Endodermal cell (in vitro differentiated cells): ENCODE data around the gene CLIP4. TPM values are rescaled to one million over a fixed set of nuclear protein-coding genes. Genes with fewer than 3 reads are reported as not detected.

Experiments
- DNase-seq: peaks from one replicate; pipeline ENCODE4 v3.0.0-alpha.2; 2017
- H3K27ac ChIP-seq: 2 replicates; pipeline ENCODE4 v1.5.1; 2013; ENCODE audit warnings: mild to moderate bottlenecking, low read depth, low read length, moderate library complexity
- H3K27me3 ChIP-seq: 2 replicates; pipeline ENCODE4 v1.6.1; 2013; ENCODE audit warnings: mild to moderate bottlenecking, low read length, moderate library complexity; ENCODE audit not compliant: insufficient read depth, control insufficient read depth, poor library complexity, severe bottlenecking
- H3K36me3 ChIP-seq: 2 replicates; pipeline ENCODE4 v1.7.0; 2013; ENCODE audit warnings: mild to moderate bottlenecking, low read length, moderate library complexity; ENCODE audit not compliant: control insufficient read depth, insufficient read depth
- H3K4me1 ChIP-seq: one replicate; pipeline ENCODE4 v1.7.0; 2013; ENCODE audit warnings: low read length; ENCODE audit not compliant: control insufficient read depth, insufficient read depth
- H3K4me3 ChIP-seq: 2 replicates; pipeline ENCODE4 v1.5.1; 2013; ENCODE audit warnings: mild to moderate bottlenecking, low read length, moderate library complexity
- H3K9ac ChIP-seq: 2 replicates; pipeline ENCODE4 v1.6.1; 2013; ENCODE audit warnings: mild to moderate bottlenecking, low read length, moderate library complexity; ENCODE audit not compliant: poor library complexity, severe bottlenecking; ENCODE audit errors: extremely low read depth
- H3K9me3 ChIP-seq: 2 replicates; pipeline ENCODE4 v1.6.1; 2013; ENCODE audit warnings: mild to moderate bottlenecking, low read length, moderate library complexity; ENCODE audit not compliant: control insufficient read depth
- H3K27ac Mint-ChIP-seq: 2 replicates; pipeline ENCODE4 v1.8.0; 2020; ENCODE audit warnings: mixed read lengths
- H3K27me3 Mint-ChIP-seq: 2 replicates; pipeline ENCODE4 v1.8.0; 2021; ENCODE audit warnings: mild to moderate bottlenecking, mixed read lengths; ENCODE audit not compliant: insufficient read depth
- H3K36me3 Mint-ChIP-seq: 2 replicates; pipeline ENCODE4 v1.8.0; 2020; ENCODE audit warnings: low read depth, mixed read lengths
- H3K4me1 Mint-ChIP-seq: 2 replicates; pipeline ENCODE4 v1.8.0; 2020; ENCODE audit warnings: mixed read lengths
- H3K4me3 Mint-ChIP-seq: 2 replicates; pipeline ENCODE4 v1.8.0; 2020; ENCODE audit warnings: mild to moderate bottlenecking, moderate library complexity, mixed read lengths
- H3K9me3 Mint-ChIP-seq: 2 replicates; pipeline ENCODE4 v1.8.0; 2020; ENCODE audit warnings: mild to moderate bottlenecking, mixed read lengths
- WGBS, 2 experiments: methylation state at CpG; one replicate each; pipeline versions ENCODE4 v1.1.5 to v1.1.7; 2013; ENCODE audit warnings: missing lambda C conversion rate in 2 of 2, mixed read lengths in 1 of 2; ENCODE audit not compliant: insufficient coverage in 1 of 2, insufficient read length in 1 of 2; 5-methylcytosine and 5-hydroxymethylcytosine counted together
- total RNA-seq, 2 donors: library from RNA; stranded (reverse); fragmentation: NEBNext Ultra II Directional in 1 of 2; extraction: Animal tissue kit (Norgen Biotek cat#: 25700) in 1 of 2; gene quantifications; 2 replicates in 1 of 2; 3 replicates in 1 of 2; pipeline ENCODE4 v1.2.1, GENCODE V29; 2021
- TF ChIP-seq, protein P1 (sequence below): fragments of 200-600 bp; sonication (generic); conservative IDR thresholded peaks from 2 replicates; pipeline ENCODE4 v1.5.0; 2021; ENCODE audit warnings: antibody characterized with exemption, mild to moderate bottlenecking

Gene CLIP4
- total RNA-seq, 2 donors from 2014 or later, result 8.0 to 10.9 TPM

DNA sequence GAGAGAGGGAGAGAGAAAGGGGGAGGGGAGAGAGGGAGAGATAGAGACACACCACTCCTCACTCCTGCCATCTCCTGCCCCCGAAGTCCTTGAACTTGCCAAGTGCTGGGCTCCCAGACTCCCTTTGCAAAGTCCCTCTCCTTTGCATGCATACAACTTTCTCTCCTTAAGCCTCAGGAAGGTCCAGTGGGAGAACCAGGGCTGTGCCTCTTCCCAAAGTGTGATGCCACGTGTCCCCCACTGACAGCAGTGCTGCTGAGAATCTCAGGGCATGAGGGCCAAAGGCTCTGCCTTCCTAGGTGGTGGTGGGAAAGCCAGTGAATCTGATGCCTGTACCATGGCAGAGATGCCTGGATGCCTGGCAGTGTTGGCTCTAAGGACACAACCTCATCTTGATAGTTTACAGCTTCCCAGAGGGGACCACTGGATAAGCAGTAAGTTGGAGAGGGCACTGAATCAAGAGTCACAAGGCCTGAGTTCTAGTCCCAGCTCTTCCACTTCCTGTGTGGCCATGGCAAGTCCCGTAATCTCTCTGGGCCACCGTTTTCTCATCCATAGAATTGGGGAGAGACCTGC, 103.4 kb downstream of the CLIP4 start:
- H3K36me3 ChIP-seq, result no peaks in the 10 kb centered on the region
- no peak overlapping the region for H3K4me3 Mint-ChIP-seq
- no peaks in the 10 kb centered on the region for H3K36me3 Mint-ChIP-seq
- H3K4me1 Mint-ChIP-seq, result peaks cover 14% of the 10 kb centered on the region
- H3K27ac ChIP-seq, result no peak overlapping the region
- no peaks in the 10 kb centered on the region for H3K4me1 ChIP-seq
- H3K4me3 ChIP-seq, result no peak overlapping the region
- TF ChIP-seq, protein P1, sequence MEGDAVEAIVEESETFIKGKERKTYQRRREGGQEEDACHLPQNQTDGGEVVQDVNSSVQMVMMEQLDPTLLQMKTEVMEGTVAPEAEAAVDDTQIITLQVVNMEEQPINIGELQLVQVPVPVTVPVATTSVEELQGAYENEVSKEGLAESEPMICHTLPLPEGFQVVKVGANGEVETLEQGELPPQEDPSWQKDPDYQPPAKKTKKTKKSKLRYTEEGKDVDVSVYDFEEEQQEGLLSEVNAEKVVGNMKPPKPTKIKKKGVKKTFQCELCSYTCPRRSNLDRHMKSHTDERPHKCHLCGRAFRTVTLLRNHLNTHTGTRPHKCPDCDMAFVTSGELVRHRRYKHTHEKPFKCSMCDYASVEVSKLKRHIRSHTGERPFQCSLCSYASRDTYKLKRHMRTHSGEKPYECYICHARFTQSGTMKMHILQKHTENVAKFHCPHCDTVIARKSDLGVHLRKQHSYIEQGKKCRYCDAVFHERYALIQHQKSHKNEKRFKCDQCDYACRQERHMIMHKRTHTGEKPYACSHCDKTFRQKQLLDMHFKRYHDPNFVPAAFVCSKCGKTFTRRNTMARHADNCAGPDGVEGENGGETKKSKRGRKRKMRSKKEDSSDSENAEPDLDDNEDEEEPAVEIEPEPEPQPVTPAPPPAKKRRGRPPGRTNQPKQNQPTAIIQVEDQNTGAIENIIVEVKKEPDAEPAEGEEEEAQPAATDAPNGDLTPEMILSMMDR, result no peak
- no peaks in the 10 kb centered on the region for H3K9me3 ChIP-seq
- no peaks in the 10 kb centered on the region for H3K27me3 ChIP-seq
- H3K9me3 Mint-ChIP-seq, result no peaks in the 10 kb centered on the region
- H3K27me3 Mint-ChIP-seq, result peaks cover 16% of the 10 kb centered on the region
- H3K9ac ChIP-seq, result no peak overlapping the region
- WGBS, 2 experiments, result 84 to 93% methylated on average over 2 to 4 of the region's 4 CpGs
- no peak overlapping the region for H3K27ac Mint-ChIP-seq
- DNase-seq, result peak; percentile 28

DNA sequence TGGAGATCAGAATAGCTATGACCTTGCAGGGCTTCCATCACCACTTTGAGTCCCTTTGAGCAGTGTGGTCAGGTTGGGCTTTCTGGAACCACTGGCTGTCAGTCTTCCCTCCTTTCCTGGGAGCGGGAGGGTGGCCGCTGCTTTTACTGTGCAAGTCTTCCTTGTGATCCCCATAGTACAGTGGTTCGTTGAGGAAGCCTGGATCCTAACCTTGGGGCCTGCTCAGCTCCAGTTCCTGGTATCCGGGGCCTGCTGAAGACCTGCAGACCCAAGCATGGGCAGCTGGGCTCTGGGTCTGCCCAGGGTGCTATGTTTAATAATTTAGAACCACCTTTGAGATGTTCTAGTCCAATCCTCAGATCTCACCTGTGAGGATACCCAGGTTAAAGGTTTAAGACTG, 104.2 kb downstream of the CLIP4 start:
- H3K4me1 Mint-ChIP-seq, result peaks cover 11% of the 10 kb centered on the region
- no peaks in the 10 kb centered on the region for H3K36me3 Mint-ChIP-seq

DNA sequence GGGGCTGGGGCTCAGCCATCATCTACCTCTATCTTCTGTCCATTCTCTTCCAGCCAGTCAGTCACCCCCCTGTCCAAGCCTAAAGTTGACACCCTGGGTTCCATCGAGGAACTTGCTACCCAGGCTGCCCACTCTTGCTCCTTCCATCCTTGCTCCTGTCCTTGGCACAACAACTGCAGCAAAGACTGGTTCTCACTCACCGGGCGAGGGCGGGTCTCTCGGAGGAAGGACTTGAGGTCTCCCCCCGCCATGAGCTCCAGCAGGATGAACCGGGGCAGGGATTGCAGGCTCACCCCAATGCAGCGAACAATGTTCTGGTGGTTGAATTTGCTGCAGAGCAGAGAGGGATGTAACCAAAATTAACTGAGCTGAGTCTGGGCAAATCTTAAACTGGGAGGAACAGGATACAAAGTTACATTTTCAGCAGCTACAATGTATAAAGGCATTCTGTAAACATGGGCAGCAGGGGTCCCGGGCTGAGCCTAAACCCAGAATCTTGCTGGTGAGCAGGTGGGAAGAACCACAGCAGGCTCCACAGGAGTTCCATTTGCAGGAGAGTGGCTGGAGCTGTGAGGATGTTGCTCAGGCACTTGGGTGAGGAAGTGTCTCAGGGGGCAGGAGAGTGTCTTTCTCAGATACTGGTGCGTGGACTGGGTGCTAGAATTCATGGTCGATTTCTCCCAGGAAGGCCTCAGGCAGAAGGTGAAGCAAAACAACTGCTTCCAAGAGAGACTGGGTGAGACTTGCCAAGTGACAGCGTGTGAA, 105.5 kb downstream of the CLIP4 start:
- Mint-ChIP-seq H3K27me3 (peaks cover 17% of the 10 kb centered on the region), H3K4me3 (no peak overlapping the region), H3K4me1 (peaks cover 11% of the 10 kb centered on the region), H3K36me3 (no peaks in the 10 kb centered on the region), H3K27ac (no peak overlapping the region), H3K9me3 (no peaks in the 10 kb centered on the region)
- DNase-seq, result no peak
- Histone ChIP-seq H3K27me3 (no peaks in the 10 kb centered on the region), H3K9me3 (no peaks in the 10 kb centered on the region), H3K4me1 (no peaks in the 10 kb centered on the region), H3K4me3 (no peak overlapping the region), H3K27ac (no peak overlapping the region), H3K36me3 (no peaks in the 10 kb centered on the region), H3K9ac (no peak overlapping the region)
- TF ChIP-seq, protein P1, result no peak
- 87 to 89% methylated on average over 11 to 12 of the region's 12 CpGs for WGBS, 2 experiments

More for the DNA sequence above, 104.2 kb downstream of the CLIP4 start:
- WGBS, 2 experiments, result 95 to 100% methylated on average over 4 of the region's 4 CpGs
- H3K27me3 ChIP-seq, result no peaks in the 10 kb centered on the region
- no peak overlapping the region for H3K27ac ChIP-seq
- TF ChIP-seq, protein P1, result no peak
- no peak overlapping the region for H3K4me3 ChIP-seq
- no peak overlapping the region for H3K9ac ChIP-seq
- H3K36me3 ChIP-seq, result no peaks in the 10 kb centered on the region
- H3K9me3 Mint-ChIP-seq, result no peaks in the 10 kb centered on the region
- no peak overlapping the region for H3K27ac Mint-ChIP-seq
- H3K9me3 ChIP-seq, result no peaks in the 10 kb centered on the region
- no peak overlapping the region for H3K4me3 Mint-ChIP-seq
- peak; percentile 10 for DNase-seq
- peaks cover 17% of the 10 kb centered on the region for H3K27me3 Mint-ChIP-seq
- no peaks in the 10 kb centered on the region for H3K4me1 ChIP-seq
